Thyroid gland (tissue), 4 donors: ENCODE results near the gene LATS1.

Experiments
- POLR2A ChIP-seq, 2 donors: fragments of 450-650 bp; IDR thresholded peaks; one replicate each; pipeline ENCODE4 v1.6.1; 2017; ENCODE audit warnings: antibody characterized with exemption in 2 of 2, mild to moderate bottlenecking in 2 of 2, moderate library complexity in 1 of 2
- TF ChIP-seq, protein P1 (sequence below), 6 experiments: fragments of 200-600 bp in 3 of 6; fragments of 450-650 bp in 3 of 6; sonication (generic) in 3 of 6; IDR thresholded peaks; one replicate each; pipeline ENCODE4 v1.5.1; 2016 to 2019; ENCODE audit warnings: antibody characterized with exemption in 6 of 6, mild to moderate bottlenecking in 2 of 6, inconsistent platforms in 1 of 6, moderate library complexity in 1 of 6

DNA sequence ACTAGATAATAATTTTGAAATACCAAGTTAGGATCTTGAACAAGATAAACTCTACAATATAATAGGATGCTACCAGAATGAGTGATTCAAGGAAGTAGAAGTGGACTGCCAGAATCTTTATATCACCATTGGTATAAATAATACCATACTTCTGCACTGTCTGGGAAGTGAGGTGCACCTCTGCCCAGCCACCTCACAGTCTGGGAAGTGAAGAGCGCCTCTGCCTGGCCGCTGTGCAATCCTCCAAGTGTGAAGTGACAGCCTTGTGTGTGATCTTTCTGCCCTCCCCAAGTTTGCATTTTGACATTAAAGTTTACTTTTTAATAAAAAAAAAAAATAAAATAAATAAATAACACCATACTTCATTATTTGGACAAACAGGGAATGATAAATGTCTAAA is 18.8 kb downstream of the LATS1 start:
- TF ChIP-seq POLR2A (IDR thresholded peaks at IDR 0.05), result no peak
- TF ChIP-seq, protein P1, sequence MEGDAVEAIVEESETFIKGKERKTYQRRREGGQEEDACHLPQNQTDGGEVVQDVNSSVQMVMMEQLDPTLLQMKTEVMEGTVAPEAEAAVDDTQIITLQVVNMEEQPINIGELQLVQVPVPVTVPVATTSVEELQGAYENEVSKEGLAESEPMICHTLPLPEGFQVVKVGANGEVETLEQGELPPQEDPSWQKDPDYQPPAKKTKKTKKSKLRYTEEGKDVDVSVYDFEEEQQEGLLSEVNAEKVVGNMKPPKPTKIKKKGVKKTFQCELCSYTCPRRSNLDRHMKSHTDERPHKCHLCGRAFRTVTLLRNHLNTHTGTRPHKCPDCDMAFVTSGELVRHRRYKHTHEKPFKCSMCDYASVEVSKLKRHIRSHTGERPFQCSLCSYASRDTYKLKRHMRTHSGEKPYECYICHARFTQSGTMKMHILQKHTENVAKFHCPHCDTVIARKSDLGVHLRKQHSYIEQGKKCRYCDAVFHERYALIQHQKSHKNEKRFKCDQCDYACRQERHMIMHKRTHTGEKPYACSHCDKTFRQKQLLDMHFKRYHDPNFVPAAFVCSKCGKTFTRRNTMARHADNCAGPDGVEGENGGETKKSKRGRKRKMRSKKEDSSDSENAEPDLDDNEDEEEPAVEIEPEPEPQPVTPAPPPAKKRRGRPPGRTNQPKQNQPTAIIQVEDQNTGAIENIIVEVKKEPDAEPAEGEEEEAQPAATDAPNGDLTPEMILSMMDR (IDR thresholded peaks at IDR 0.05), result no peak
